HG03095 (cell line): ENCODE data around the gene YTHDF1.

Experiments used
- ATAC-seq: cut with Tn5 transposase; IDR thresholded peaks from one replicate; pipeline ENCODE4 v1.9.1; 2021; ENCODE audit warnings: moderate library complexity; ENCODE audit not compliant: unreplicated experiment

YTHDF1 gene

GRCh38 chr20:63173552-63174191 is 42.3 kb downstream of the YTHDF1 start:
- ATAC-seq: no peak

- no peak for ATAC-seq
These were observed 43.2 kb downstream of the YTHDF1 start for GRCh38 chr20:63172726-63173125.

GRCh38 chr20:63171991-63172390 is 43.9 kb downstream of the YTHDF1 start:
- no peak for ATAC-seq

GRCh38 chr20:63169681-63170080 is 46.2 kb downstream of the YTHDF1 start:
- no peak for ATAC-seq

- no peak for ATAC-seq
These were observed 47.1 kb downstream of the YTHDF1 start for GRCh38 chr20:63168861-63169260.

- ATAC-seq: no peak
These were observed 47.9 kb downstream of the YTHDF1 start for GRCh38 chr20:63167918-63168520.

- ATAC-seq: no peak
These were observed 48.7 kb downstream of the YTHDF1 start for GRCh38 chr20:63167026-63167917.

- ATAC-seq: no peak
These were observed 49.5 kb downstream of the YTHDF1 start for GRCh38 chr20:63166193-63167020.

- no peak for ATAC-seq
These were observed 50.4 kb downstream of the YTHDF1 start for GRCh38 chr20:63165356-63166192.

- ATAC-seq: no peak
These were observed 51.2 kb downstream of the YTHDF1 start for GRCh38 chr20:63164484-63165355.

GRCh38 chr20:63163596-63164483 is 52.1 kb downstream of the YTHDF1 start:
- ATAC-seq: no peak

GRCh38 chr20:63163171-63163570 is 52.8 kb downstream of the YTHDF1 start:
- no peak for ATAC-seq

- no peak for ATAC-seq
These were observed 53.6 kb downstream of the YTHDF1 start for GRCh38 chr20:63162206-63162795.

GRCh38 chr20:63161176-63161651 is 54.7 kb downstream of the YTHDF1 start:
- no peak for ATAC-seq

GRCh38 chr20:63160641-63161175 is 55.2 kb downstream of the YTHDF1 start:
- no peak for ATAC-seq

- no peak for ATAC-seq
These were observed 55.9 kb downstream of the YTHDF1 start for GRCh38 chr20:63159826-63160640.
